WTC11 (cell line): Measurements from ENCODE around the gene ZNF107.

ENCODE experiments used
- ATF2 ChIP-seq: sonication (generic); formaldehyde crosslinking; IDR thresholded peaks from 2 replicates; pipeline ENCODE4 v1.8.1; 2022; ENCODE audit warnings: low read depth, missing genetic modification reagents, borderline replicate concordance
- ATF3 ChIP-seq: sonication (generic); formaldehyde crosslinking; conservative IDR thresholded peaks from 2 replicates; pipeline ENCODE4 v1.8.1; 2022; ENCODE audit warnings: mild to moderate bottlenecking, missing genetic modification reagents
- ATF6 ChIP-seq: sonication (generic); formaldehyde crosslinking; IDR thresholded peaks from 2 replicates; pipeline ENCODE4 v1.8.1; 2023; ENCODE audit warnings: mild to moderate bottlenecking, missing genetic modification reagents
- CTCF ChIP-seq: fragments of 200-600 bp; IDR thresholded peaks from 2 replicates; pipeline ENCODE4 v1.8.0; 2022; ENCODE audit warnings: antibody characterized with exemption
- ETV6 ChIP-seq: sonication (generic); formaldehyde crosslinking; IDR thresholded peaks from 2 replicates; pipeline ENCODE4 v1.8.1; 2022; ENCODE audit warnings: mild to moderate bottlenecking, missing genetic modification reagents
- FOXK1 ChIP-seq: sonication (generic); formaldehyde crosslinking; IDR thresholded peaks from 2 replicates; pipeline ENCODE4 v1.8.0; 2022; ENCODE audit warnings: mild to moderate bottlenecking, moderate library complexity, missing genetic modification reagents
- JUN ChIP-seq: sonication (generic); formaldehyde crosslinking; IDR thresholded peaks from 2 replicates; pipeline ENCODE4 v1.8.0; 2023; ENCODE audit warnings: mild to moderate bottlenecking, missing genetic modification reagents
- NR1H2 ChIP-seq: sonication (generic); formaldehyde crosslinking; IDR thresholded peaks from 2 replicates; pipeline ENCODE4 v1.9.0; 2021; ENCODE audit warnings: mild to moderate bottlenecking, moderate library complexity, missing genetic modification reagents
- RELA ChIP-seq: sonication (generic); formaldehyde crosslinking; IDR thresholded peaks from 2 replicates; pipeline ENCODE4 v1.8.1; 2022; ENCODE audit warnings: missing genetic modification reagents, mild to moderate bottlenecking, borderline replicate concordance
- TP53 ChIP-seq: sonication (generic); formaldehyde crosslinking; IDR thresholded peaks from 2 replicates; pipeline ENCODE4 v1.8.1; 2023; ENCODE audit warnings: mild to moderate bottlenecking, missing genetic modification reagents
- ZNF396 ChIP-seq: fragments of 250-450 bp; sonication (Bioruptor Pico); IDR thresholded peaks from 2 replicates; pipeline ENCODE4 v1.8.0; 2021; ENCODE audit warnings: mild to moderate bottlenecking, moderate library complexity, borderline replicate concordance
- ZNF671 ChIP-seq: fragments of 250-450 bp; sonication (Bioruptor Pico); IDR thresholded peaks from 2 replicates; pipeline ENCODE4 v1.8.0; 2021; ENCODE audit warnings: mild to moderate bottlenecking

GRCh38 chr7:64621656-64622055 is 44.3 kb upstream of the ZNF107 start:
- TF ChIP-seq CTCF (no peak), ATF3 (CRISPR knock-in tag) (no peak), TP53 (CRISPR knock-in tag) (no peak), ZNF396 (CRISPR knock-in tag) (no peak), ETV6 (CRISPR knock-in tag) (no peak), RELA (CRISPR knock-in tag) (no peak), ATF2 (no peak), ZNF671 (CRISPR knock-in tag) (no peak), ATF6 (no peak), FOXK1 (CRISPR knock-in tag) (no peak), JUN (CRISPR knock-in tag) (no peak), NR1H2 (CRISPR knock-in tag) (no peak)
